OCI-M1 (cell line): ENCODE measurements around the gene MRPL20.
A peak's percentile ranks its signal among the peaks of the same experiment; 100 is the strongest.
"Not testable (repeated sequence)": the region's sequence is repeated elsewhere in the genome, so short reads cannot be mapped to it uniquely, and the experiment has no call there.

Experiments used
- DNase-seq: peaks from one replicate; lab custom pipeline; 2025; lab: John Stamatoyannopoulos, UW

MRPL20 gene

GRCh38 chr1:1406821-1407635, at the start of gene MRPL20:
TSS of gene MRPL20 (minus strand) at chr1:1407293. CDS start at chr1:1407217, 76 bp downstream.
- DNase-seq, result peak; percentile 94

DNA sequence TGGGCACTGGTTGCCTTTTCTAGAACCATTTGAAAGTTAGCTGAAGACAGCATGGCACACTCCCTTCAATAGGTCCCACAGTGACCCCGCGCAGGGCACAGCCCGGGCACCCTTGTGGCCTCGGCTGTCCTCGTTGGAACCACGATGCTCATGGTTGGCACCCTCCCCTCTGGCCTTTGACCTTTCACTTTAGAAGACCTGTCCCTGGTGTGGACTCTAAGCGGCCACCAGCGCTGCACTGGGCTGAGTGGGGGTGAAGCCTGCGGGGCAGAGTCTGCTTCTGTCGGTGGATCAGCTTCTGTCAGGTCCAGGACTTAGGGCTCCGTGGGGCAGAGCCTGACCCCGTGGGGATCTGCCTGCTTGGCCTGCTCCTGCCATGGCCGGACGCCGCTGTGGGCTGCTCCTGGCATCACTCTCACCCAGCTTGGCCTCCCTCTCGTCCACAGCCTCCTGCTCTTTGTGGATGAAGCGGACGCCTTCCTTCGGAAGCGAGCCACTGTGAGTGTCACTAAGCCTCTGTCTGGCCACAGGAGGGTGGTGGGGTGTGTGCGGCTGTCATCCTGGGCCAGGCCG, 49.7 kb upstream of the MRPL20 start:
- DNase-seq, result not testable (repeated sequence)

- not testable (repeated sequence) for DNase-seq
Measured at GRCh38 chr1:1455934-1456333, 48.8 kb upstream of the MRPL20 start.

GRCh38 chr1:1455366-1455884, 48.3 kb upstream of the MRPL20 start:
- DNase-seq, result no peak

- DNase-seq, result not testable (repeated sequence)
Measured at GRCh38 chr1:1454286-1455056, 47.4 kb upstream of the MRPL20 start.

DNA sequence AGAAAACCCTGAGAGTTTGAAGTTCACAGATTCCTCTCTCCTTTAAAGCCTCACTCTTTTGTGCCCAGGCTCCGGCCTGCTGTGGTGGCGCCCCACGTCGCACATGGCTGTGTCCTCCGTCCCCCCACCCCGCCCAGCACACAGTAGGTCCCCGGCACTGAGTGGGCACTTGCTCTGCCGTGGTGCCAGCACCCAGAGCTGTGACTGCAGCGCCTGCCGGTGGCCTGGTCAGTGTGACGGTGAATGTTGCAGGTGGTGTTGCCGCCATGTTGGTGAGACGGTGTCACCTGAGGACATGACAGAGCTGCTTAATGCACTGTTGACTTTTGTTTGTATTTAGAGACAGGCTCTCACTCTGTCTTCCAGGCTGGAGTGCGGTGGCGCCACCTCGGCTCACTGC, 45.8 kb upstream of the MRPL20 start:
- no peak for DNase-seq

GRCh38 chr1:1452365-1452739, 45.3 kb upstream of the MRPL20 start:
- DNase-seq, result not testable (repeated sequence)

GRCh38 chr1:1451696-1452364, 44.7 kb upstream of the MRPL20 start:
- DNase-seq, result no peak

- DNase-seq, result not testable (repeated sequence)
Measured at GRCh38 chr1:1450616-1451015, 43.5 kb upstream of the MRPL20 start.

GRCh38 chr1:1449099-1449739, 42.1 kb upstream of the MRPL20 start, which contains the start of gene ATAD3C:
TSS of gene ATAD3C (plus strand) at chr1:1449689. CDS start at chr1:1450684, 995 bp downstream.
- no peak for DNase-seq

DNA sequence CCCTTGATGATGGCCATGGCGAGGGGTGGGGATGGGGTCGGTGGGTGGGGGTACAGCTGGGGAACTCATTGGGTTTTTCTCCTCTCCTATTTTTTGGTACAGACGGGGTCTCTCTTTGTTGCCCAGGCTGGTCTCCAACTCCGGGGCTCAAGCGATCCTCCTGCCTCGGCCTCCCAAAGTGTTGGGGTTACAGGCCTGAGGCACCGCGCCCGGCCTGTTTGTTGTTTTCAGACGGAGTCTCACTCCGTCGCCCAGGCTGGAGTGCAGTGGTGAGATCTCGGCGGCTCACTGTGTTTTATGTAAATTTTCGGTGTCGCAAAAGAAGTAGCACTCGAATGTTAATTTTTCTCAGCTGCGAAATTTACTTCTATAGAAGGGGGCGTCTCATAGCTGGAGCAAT, 39.5 kb upstream of the MRPL20 start:
- DNase-seq, result not testable (repeated sequence)

- DNase-seq, result no peak
Measured at GRCh38 chr1:1442069-1442770, 35.1 kb upstream of the MRPL20 start.

- peak; percentile 73 for DNase-seq
Measured at GRCh38 chr1:1441002-1441888, 34.2 kb upstream of the MRPL20 start.

- no peak for DNase-seq
Measured at GRCh38 chr1:1440262-1441001, 33.3 kb upstream of the MRPL20 start.

DNA sequence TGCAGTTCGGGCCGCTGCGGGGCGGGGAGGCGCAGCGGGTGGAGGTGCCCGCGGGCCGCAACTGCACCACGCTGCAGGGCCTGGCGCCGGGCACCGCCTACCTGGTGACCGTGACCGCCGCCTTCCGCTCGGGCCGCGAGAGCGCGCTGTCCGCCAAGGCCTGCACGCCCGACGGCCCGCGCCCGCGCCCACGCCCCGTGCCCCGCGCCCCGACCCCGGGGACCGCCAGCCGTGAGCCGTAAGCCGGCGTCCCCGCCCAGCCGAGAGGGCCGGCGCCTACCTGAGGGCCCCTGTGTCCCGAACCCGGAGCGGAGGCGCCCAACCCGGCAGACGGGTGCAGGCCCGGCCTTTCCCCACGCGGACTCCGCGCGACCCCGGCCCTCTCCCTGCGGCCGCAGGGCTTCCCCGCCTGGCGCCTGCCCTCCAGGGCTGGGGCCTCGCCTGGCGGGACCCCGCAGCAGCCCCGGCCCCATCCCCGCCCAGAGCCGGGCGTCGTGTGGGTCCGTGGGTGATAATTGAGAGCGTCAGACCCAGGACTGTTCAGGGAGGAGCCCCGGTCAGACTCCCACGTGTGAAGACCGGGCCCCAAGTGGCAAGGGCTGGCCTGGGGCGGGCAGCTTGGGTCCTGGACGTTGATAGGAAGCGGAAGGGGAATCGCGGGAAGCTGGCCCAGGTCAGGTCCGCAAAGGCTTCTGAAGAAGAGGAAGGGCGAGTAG, 32.6 kb upstream of the MRPL20 start:
- no peak for DNase-seq

DNA sequence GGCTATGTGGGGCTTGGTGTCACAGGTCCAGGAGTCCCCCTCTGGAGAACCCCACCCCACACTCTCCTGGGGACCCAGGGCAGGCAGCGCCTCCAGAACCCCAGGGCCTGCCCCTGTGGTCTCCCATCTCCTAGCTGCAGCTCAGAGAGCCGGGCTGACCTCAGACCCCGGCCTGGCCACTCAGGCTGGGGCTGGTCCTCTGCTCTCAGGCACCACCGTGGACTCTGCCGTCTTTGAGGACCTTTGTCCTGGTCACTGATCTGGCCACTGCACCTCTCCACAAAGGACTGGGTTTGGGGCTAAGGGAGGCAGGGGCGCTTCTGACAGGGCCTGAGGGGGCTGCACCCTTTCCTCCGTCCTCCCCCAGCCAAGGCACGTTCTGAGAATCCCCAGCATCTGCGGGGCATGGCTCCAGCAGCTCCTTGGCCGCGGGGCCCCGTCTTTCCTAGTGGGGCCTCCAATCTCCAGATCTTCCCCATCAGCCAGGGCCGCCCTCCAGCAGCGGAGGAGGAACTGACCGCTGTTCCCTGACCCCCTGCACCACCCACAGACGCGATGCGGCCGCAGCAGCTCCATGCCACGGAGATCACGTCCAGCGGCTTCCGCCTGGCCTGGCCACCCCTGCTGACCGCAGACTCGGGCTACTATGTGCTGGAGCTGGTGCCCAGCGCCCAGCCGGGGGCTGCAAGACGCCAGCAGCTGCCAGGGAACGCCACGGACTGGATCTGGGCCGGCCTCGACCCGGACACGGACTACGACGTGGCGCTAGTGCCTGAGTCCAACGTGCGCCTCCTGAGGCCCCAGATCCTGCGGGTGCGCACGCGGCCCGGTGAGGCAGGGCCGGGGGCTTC, 31.7 kb upstream of the MRPL20 start:
- no peak for DNase-seq

GRCh38 chr1:1437904-1438376, 30.8 kb upstream of the MRPL20 start:
- peak; percentile 22 for DNase-seq
